COR-L47 (cell line): ENCODE results near the gene SOX1.
A peak's percentile ranks its signal among the peaks of the same experiment; 100 is the strongest.

Source experiments
- DNase-seq: peaks from one replicate; lab custom pipeline; 2025; lab: John Stamatoyannopoulos, UW

The SOX1 gene

DNA sequence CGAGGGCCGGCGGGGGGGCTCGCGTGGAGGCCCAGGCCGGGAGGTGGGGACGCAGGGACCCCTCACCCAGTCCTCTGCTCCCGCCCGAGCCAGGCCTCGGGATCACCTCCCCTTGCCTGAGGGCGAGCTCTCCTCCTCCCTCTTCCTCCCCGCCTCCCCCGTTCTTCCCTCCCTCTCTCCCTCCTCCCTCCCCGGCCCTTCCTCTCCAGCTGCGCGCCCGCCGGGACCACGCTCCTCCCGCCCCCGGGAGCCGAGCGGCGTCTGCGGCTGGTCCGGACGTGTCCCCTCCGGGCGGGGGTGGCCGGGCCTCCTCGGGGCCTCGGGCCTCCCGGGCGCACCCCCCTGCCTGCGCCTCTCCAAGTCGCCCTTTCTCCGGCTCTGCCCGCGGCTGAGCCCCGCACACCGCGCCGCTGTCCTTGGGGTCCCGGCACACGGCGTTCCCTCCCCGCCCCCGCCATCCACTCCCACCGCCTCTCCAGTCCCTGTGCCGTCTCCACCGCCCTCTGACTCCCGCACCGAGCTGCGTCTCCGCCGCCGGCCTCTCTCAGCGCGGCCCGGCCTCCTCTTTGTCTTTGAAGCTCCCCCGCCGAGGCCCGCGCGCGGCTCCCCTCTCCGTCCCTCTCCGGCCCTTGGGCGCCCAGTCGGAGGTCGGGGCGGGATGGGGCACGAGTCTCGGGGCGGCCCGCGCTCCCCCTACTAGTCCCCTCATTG lies 5.7 kb downstream of the SOX1 start:
- DNase-seq, result peak; percentile 81

DNA sequence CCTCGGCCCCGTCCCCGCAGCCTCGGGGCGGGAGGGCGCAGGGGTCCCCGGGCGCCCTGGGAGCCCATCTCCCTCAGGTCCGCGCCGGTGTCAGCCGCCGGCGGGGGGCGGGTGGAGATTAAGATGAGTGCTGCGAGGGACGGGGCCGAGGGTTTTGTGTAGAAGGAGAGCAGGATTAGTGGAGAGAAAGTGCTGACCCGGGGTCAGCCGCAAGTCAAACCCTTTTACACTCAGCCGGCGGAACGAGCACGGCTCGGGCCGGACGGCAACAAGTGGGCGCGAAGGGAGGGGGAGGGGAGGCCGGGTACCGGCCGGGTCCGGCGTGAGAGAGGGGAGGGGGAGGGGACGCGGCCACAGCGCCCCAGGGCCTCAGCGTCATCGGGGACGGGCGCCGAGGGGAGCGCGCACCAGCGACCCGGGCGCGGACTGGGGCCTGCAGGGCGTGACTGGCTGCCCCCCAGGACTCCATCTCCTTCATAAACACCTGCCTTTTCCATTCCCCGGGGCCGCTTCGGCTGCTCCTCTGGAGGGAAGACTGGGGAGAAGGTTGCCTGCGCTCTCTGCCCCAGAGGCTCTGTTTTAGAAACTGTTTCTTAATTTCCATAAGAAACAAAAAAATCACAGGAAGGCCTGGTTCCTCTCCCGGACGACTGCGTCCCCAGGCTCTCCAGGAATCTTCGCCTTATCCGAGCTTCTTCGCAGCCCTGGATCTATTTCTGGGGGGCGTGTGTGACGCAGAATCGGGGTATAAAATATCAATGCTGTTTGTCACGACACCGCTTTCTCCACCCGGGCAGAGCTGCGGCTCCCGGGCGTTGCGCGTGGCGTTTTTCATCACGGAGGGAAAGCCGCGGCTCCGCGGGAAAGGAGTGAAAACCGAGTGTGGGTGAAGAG lies 6.5 kb downstream of the SOX1 start:
- DNase-seq, result peak; percentile 50

- no peak for DNase-seq
Observed at GRCh38 chr13:112074139-112074865, 7.4 kb downstream of the SOX1 start.

- no peak for DNase-seq
Observed at GRCh38 chr13:112077729-112078128, 10.8 kb downstream of the SOX1 start.

DNA sequence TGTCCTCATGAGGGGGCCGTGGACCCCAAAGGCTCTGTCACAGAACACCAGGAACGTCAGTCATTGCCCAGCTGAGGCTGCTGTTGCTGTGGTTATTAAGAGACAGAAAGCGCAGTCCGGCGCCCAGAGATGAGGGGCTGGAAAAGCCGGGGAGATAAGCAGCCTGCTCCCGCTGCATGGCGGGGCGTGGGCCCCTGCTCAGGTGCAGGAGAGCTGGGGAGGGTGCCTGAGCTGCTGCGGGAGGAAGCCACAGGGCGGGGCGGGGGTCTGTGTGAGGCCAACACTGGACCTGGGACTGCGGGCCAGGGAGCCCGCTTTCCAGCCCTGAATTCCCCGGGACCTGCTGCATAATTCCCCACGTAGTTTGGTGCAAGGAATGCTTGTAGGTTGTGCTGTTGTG lies 11.3 kb downstream of the SOX1 start:
- no peak for DNase-seq

- DNase-seq, result peak; percentile 63
Observed at GRCh38 chr13:112078879-112079531, 12.1 kb downstream of the SOX1 start.

- no peak for DNase-seq
Observed at GRCh38 chr13:112079696-112080095, 12.7 kb downstream of the SOX1 start.

GRCh38 chr13:112083971-112084370 lies 17.0 kb downstream of the SOX1 start:
- DNase-seq, result no peak

DNA sequence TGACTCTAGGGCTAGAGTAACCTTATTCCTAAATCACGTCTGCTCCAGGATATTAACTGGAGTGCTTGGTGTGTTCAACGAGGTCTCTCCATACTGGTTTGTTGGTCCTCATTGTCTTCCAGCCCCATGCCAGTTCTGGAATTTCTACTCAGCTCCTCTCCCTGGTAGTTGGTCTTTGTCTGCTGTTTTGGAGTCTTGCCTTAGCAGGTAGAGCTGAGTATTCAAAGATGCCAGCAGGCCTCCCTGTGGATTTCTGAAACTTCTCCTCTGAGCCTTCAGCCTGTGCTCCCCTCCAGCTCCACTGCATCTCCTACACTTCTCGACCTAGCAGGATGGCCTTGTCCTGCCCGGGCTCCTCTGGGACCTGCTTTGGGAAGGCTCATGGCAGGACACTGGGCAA lies 25.5 kb downstream of the SOX1 start:
- DNase-seq, result no peak

DNA sequence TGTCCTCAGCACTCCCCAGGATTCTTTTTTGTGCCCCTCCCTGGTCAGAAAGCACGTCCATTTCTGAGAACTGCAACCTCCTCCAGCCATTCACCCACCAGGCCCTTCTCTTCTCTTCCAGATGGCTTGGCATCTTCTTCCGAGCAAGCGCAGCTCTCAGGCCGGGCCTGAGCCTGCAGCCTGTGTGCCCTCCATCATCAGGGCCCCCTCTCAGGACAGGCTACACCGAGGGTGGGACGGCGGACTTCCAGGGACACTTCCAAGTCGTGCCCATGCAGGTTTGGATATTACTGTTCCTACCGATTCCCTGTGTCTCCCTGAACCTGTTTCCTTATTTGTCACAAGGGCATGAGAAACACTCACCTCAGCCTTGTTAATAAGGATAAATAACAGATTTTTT lies 28.4 kb downstream of the SOX1 start:
- DNase-seq, result no peak

- no peak for DNase-seq
Observed at GRCh38 chr13:112096959-112097358, 30.0 kb downstream of the SOX1 start.

DNA sequence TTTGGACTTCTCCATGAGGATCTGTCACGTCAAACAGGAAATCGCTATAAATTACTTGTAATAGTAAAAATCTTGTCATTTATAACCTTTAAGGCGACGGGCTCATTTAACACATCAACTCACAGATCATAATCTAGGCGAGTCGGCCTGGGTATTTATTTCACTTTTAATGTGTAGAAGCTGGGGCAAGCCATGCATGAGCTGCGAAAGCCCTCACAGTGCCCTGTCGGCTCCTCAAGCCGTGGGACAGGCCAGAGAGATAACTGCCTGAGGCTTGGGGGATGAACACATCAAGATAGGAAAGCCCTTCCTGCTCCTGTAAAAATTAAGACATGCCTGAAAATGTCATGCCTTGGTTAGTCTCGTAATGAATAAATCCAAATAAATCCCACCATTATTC lies 30.8 kb downstream of the SOX1 start:
- no peak for DNase-seq

- DNase-seq, result no peak
Observed at GRCh38 chr13:112098699-112099098, 31.8 kb downstream of the SOX1 start.

DNA sequence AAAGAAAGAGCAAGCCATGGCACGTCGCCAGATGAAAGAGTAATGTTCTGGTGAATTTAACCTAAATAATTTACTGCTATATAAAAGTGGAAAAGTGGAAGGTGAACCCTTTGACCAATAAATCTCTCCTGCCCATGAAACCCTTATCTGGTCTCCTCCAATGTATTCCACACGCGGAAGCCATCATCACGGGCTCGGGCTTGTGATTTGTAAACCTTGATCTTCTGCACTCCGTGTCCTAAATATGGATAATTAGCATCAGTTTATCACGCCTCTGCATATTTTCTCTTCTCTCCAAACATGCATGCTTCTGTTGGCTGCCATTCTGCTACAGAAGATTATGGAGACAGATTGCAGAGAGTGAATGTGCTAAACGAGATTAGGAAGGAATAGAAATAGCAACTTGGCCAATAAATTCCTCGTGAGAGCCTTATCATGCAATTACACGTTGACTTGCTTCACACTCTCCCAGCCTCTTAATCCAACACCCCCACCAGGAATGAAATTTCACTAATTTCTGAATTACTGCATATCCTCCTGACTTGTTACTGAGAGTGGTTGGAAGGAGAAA lies 34.5 kb downstream of the SOX1 start:
- no peak for DNase-seq

GRCh38 chr13:112102243-112102642 lies 35.3 kb downstream of the SOX1 start:
- DNase-seq, result peak; percentile 31

DNA sequence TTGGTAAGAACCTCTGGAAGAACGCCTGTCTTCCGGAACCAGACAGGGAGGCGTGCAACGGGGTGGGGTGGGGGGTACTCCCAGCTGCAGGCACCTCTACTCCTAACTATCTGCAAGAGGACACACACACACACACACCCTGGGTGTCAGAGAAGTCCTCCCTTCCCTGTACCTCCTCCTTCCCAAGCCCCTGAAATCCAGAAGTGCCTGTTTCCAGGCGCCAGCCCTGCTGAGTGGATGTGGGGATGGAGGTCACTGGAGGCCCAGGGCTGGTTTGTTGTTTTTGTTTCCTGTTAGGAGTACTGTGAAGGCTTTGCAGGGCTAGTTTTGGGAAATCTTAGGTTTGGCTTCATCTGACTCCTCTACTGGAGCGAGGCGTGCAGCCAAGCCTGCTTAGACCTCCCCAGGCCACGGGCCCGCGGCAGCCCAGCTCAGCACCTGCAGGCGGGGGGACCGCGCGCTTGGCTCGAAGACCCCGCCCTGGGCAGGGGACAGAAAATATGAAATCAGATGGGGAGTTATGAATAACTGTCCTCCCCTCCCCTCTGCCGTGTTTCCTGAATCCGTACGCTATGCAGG lies 36.4 kb downstream of the SOX1 start:
- DNase-seq, result no peak

GRCh38 chr13:112103961-112104880 lies 37.3 kb downstream of the SOX1 start:
- no peak for DNase-seq

DNA sequence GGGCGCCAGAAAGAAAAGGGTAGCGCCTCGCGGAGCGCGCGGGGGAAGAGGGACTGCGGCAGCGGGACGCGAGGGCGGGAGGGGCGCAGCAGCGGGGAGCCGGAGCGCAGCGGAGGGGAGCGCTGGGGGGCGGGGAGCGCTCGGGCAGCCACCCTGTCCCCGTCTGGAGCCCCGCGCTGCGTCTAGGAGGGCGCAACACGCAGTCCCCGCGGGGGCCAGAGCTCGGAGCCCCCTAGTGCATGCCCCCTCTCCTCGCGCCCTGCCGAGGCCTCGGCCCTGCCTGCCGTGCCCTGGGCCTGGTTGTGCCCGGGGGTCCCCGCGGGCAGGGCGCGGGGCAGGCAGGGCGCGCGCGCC lies 37.9 kb downstream of the SOX1 start:
- no peak for DNase-seq

GRCh38 chr13:112105244-112105681 lies 38.3 kb downstream of the SOX1 start:
- no peak for DNase-seq

DNA sequence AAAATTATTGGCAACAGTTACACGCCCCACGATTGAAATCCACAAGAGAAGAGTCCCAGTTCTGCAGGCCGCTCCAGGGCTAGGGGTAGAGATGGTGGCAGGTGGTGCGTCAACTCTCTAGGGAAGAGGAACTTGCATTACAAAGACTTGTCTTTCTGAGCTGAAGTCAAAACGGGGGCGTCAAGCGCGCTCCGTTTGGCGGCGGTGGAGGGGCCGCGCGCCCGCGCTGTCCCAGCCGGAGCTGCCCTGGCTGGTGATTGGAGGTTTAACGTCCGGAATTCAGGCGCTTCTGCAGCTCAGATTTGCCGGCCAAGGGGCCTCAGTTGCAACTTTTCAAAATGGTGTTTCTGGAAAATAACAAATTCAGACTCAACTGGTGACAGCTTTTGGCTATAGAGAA lies 38.9 kb downstream of the SOX1 start:
- DNase-seq, result no peak
